A673 (cell line): Measurements from ENCODE around the gene OR13D1. TPM values are rescaled to one million over a fixed set of nuclear protein-coding genes. Genes with fewer than 3 reads are reported as not detected.
"Not testable (repeated sequence)": the region's sequence is repeated elsewhere in the genome, so short reads cannot be mapped to it uniquely, and the experiment has no call there.

Experiments
- BruUV-seq: library from RNA; stranded (reverse); fragments of 400-500 nt; replicated peaks from 2 replicates; lab custom pipeline; 2021; lab: Mats Ljungman, UMichigan
- CTCF ChIA-PET: fragments of 300-600 bp; sonication (Branson Sonifier 250); formaldehyde crosslinking; loops from one replicate; lab custom pipeline; 2022; ENCODE audit warnings: antibody characterized with exemption; lab: Charles Lee
- POLR2A ChIA-PET: fragments of 300-600 bp; sonication (Branson Sonifier 250); formaldehyde crosslinking; loops from one replicate; lab custom pipeline; 2022; ENCODE audit warnings: antibody characterized with exemption; ENCODE audit not compliant: low non-redundant PET; lab: Charles Lee
- DNase-seq: peaks from one replicate; pipeline ENCODE4 v3.0.0-alpha.2; 2015; ENCODE audit warnings: low spot score
- H3K27ac ChIP-seq: fragments of 200-600 bp; sonication (generic); 2 replicates; pipeline ENCODE4 v1.5.1; 2016; ENCODE audit warnings: mixed run types, low read depth, mild to moderate bottlenecking, mixed read lengths, antibody characterized with exemption, low read length; ENCODE audit not compliant: poor library complexity, severe bottlenecking
- H3K27me3 ChIP-seq: fragments of 200-600 bp; sonication (generic); replicated peaks from 2 replicates; pipeline ENCODE4 v1.6.1; 2017; ENCODE audit warnings: mixed run types, low read depth, mild to moderate bottlenecking, mixed read lengths, antibody characterized with exemption, low read length; ENCODE audit not compliant: insufficient read depth, poor library complexity
- H3K36me3 ChIP-seq: fragments of 200-600 bp; sonication (generic); 2 replicates; pipeline ENCODE4 v1.6.1; 2016; ENCODE audit warnings: mixed run types, mild to moderate bottlenecking, mixed read lengths, antibody characterized with exemption, low read length; ENCODE audit not compliant: insufficient read depth, poor library complexity, severe bottlenecking
- H3K4me1 ChIP-seq: fragments of 200-600 bp; sonication (generic); 2 replicates; pipeline ENCODE4 v1.6.1; 2017; ENCODE audit warnings: mixed run types, mild to moderate bottlenecking, mixed read lengths, antibody characterized with exemption, low read length; ENCODE audit not compliant: insufficient read depth, poor library complexity, severe bottlenecking
- H3K4me3 ChIP-seq: fragments of 200-600 bp; sonication (generic); 2 replicates; pipeline ENCODE4 v1.5.1; 2016; ENCODE audit warnings: low read depth, mixed run types, mild to moderate bottlenecking, mixed read lengths, low read length; ENCODE audit not compliant: poor library complexity, severe bottlenecking
- H3K9me3 ChIP-seq: fragments of 200-600 bp; sonication (generic); 2 replicates; pipeline ENCODE4 v1.6.1; 2016; ENCODE audit warnings: mixed run types, low read depth, mild to moderate bottlenecking, mixed read lengths, antibody characterized with exemption, low read length; ENCODE audit not compliant: poor library complexity, severe bottlenecking
- CTCF ChIP-seq: fragments of 300-800, 200-600 bp; sonication (generic); conservative IDR thresholded peaks from 2 replicates; pipeline ENCODE4 v1.5.1; 2017; ENCODE audit warnings: low read depth, mild to moderate bottlenecking, antibody characterized with exemption, low read length, moderate library complexity, mixed read lengths
- EZH2 ChIP-seq: fragments of 200-600 bp; sonication (generic); IDR thresholded peaks from 2 replicates; pipeline ENCODE4 v1.6.1; 2017; ENCODE audit warnings: borderline replicate concordance, low read depth, mild to moderate bottlenecking, mixed read lengths, antibody characterized with exemption, low read length; ENCODE audit not compliant: poor library complexity, severe bottlenecking
- intact Hi-C: fragments of 100-400 bp; cut with micrococcal nuclease; formaldehyde crosslinking; loops from one replicate; pipeline ENCODE4 v1.10.0; 2022; ENCODE audit not compliant: unreplicated experiment
- total RNA-seq: library from RNA; stranded (reverse); gene quantifications from 2 replicates; pipeline ENCODE4 v1.2.3, GENCODE V29; 2021

Gene OR13D1
- total RNA-seq, 1 experiment from 2014 or later = not detected

GRCh38 chr9:104682642-104683041 lies 11.7 kb upstream of the OR13D1 start:
- DNase-seq = peak; percentile 67

GRCh38 chr9:104686081-104686480 lies 8.2 kb upstream of the OR13D1 start:
- Histone ChIP-seq H3K36me3 (no peaks in the 10 kb centered on the region), H3K4me3 (no peak overlapping the region), H3K4me1 (no peaks in the 10 kb centered on the region), H3K9me3 (no peaks in the 10 kb centered on the region), H3K27me3 (no peaks in the 10 kb centered on the region), H3K27ac (no peak overlapping the region)
- TF ChIP-seq CTCF (no peak), EZH2 (no peak)
- CTCF ChIA-PET = no interaction called here
- no peak for DNase-seq
- POLR2A ChIA-PET = no interaction called here
- BruUV-seq = no TSS peak
- intact Hi-C loops = loop anchor here (10.0 kb wide), 1 partner anchor 511 kb away; no protein-coding TSS in a partner anchor

More at GRCh38 chr9:104682642-104683041, 11.7 kb upstream of the OR13D1 start:
- no peaks in the 10 kb centered on the region for H3K9me3 ChIP-seq
- H3K4me1 ChIP-seq = no peaks in the 10 kb centered on the region
- ChIA-PET POLR2A (no interaction called here), CTCF (no interaction called here)
- no peak overlapping the region for H3K27ac ChIP-seq
- TF ChIP-seq CTCF (peak; percentile 58), EZH2 (no peak)
- BruUV-seq = no TSS peak
- H3K36me3 ChIP-seq = no peaks in the 10 kb centered on the region
- no peaks in the 10 kb centered on the region for H3K27me3 ChIP-seq
- H3K4me3 ChIP-seq = no peak overlapping the region
- intact Hi-C loops = loop anchor here (10.0 kb wide), 1 partner anchor 508 kb away; no protein-coding TSS in a partner anchor

GRCh38 chr9:104700306-104700705 lies 6.0 kb downstream of the OR13D1 start:
- BruUV-seq = no TSS peak
- Histone ChIP-seq H3K9me3 (no peaks in the 10 kb centered on the region), H3K4me3 (no peak overlapping the region), H3K27ac (no peak overlapping the region), H3K4me1 (no peaks in the 10 kb centered on the region), H3K27me3 (no peaks in the 10 kb centered on the region), H3K36me3 (no peaks in the 10 kb centered on the region)
- no peak for TF ChIP-seq CTCF
- ChIA-PET CTCF (no interaction called here), POLR2A (no interaction called here)
- no peak for DNase-seq
- intact Hi-C loops = no loop called here

- BruUV-seq, H3K36me3 ChIP-seq, intact Hi-C loops, POLR2A ChIA-PET, H3K27ac ChIP-seq, H3K27me3 ChIP-seq, DNase-seq, H3K4me3 ChIP-seq, H3K9me3 ChIP-seq, H3K4me1 ChIP-seq, CTCF ChIA-PET: not testable (repeated sequence)
Measured at GRCh38 chr9:104708737-104709136, 14.4 kb downstream of the OR13D1 start.
